ENCODE results near the gene UBTD2. TPM values are rescaled to one million over a fixed set of nuclear protein-coding genes. Genes with fewer than 3 reads are reported as not detected.

Gene UBTD2
- total and polyA plus RNA-seq, 2 donors (not counting 1 experiment from before 2014, with no cell fraction given) = 1.4 to 9.2 TPM

DNA sequence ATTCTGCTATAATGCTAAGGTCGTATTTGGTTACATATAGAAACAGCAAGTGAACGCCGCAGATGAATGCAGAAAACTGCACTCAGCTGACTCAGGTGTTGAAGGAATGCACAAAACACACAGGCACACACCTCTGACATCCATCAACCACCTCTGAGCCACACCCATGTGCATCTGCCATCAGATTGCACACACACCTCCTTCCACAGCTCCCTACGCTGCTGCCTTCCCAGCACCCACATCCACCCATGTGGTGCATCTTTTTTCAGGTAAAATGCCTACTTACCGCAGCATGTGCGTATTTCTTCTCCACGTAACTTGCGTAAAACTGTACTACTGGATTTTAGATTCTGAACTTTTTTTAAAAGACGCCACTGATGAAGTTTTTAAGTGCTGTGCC lies 102.6 kb downstream of the UBTD2 start:
- 89% methylated on average over 5 of the region's 9 CpGs for WGBS (ENCODE audit: insufficient coverage)
- Mint-ChIP-seq H3K27ac (peak overlapping the region; percentile 96), H3K27me3 (no peaks in the 10 kb centered on the region), H3K4me3 (peak overlapping the region; percentile 26), H3K4me1 (peaks cover 83% of the 10 kb centered on the region), H3K9me3 (ENCODE audit: insufficient read depth) (no peaks in the 10 kb centered on the region)
- peaks cover 100% of the 10 kb centered on the region for H3K79me2 ChIP-seq (ENCODE audit: control insufficient read depth, insufficient read depth, low read length)
- H3K36me3 ChIP-seq (replicated peaks in 1 of 2; ENCODE audit: control extremely low read depth in 1 of 2, control insufficient read depth in 1 of 2, extremely low read depth in 1 of 2, insufficient read depth in 2 of 2, low read length in 1 of 2) = peaks cover 0 to 31% of the 10 kb centered on the region in 2 experiments
- TF ChIP-seq, protein P1, sequence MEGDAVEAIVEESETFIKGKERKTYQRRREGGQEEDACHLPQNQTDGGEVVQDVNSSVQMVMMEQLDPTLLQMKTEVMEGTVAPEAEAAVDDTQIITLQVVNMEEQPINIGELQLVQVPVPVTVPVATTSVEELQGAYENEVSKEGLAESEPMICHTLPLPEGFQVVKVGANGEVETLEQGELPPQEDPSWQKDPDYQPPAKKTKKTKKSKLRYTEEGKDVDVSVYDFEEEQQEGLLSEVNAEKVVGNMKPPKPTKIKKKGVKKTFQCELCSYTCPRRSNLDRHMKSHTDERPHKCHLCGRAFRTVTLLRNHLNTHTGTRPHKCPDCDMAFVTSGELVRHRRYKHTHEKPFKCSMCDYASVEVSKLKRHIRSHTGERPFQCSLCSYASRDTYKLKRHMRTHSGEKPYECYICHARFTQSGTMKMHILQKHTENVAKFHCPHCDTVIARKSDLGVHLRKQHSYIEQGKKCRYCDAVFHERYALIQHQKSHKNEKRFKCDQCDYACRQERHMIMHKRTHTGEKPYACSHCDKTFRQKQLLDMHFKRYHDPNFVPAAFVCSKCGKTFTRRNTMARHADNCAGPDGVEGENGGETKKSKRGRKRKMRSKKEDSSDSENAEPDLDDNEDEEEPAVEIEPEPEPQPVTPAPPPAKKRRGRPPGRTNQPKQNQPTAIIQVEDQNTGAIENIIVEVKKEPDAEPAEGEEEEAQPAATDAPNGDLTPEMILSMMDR (IDR thresholded peaks at IDR 0.05) = no peak
- TF ChIP-seq EZH2 (IDR thresholded peaks at IDR 0.05; ENCODE audit: borderline replicate concordance, insufficient read depth, low read depth, low read length, poor library complexity, severe bottlenecking) = no peak
- H3K27me3 ChIP-seq (replicated peaks in 1 of 4; ENCODE audit: control extremely low read depth in 1 of 4, control insufficient read depth in 3 of 4, insufficient read depth in 4 of 4, low read length in 3 of 4) = no peaks in the 10 kb centered on the region
- H3K4me2 ChIP-seq (replicated peaks; ENCODE audit: low read depth, low read length, poor library complexity, severe bottlenecking) = peak overlapping the region; percentile 31
- H4K20me1 ChIP-seq (ENCODE audit: control insufficient read depth, insufficient read depth, low read length, poor library complexity, severe bottlenecking) = peaks cover 13% of the 10 kb centered on the region
- no peak overlapping the region for H2AFZ ChIP-seq (ENCODE audit: insufficient read depth, low read depth, low read length, poor library complexity, severe bottlenecking)
- ChIA-PET POLR2A (interaction anchor here (0.7 kb wide), 1 partner anchor 9 kb away, joined by 6 read pairs; no protein-coding TSS in a partner anchor), CTCF (no interaction called here)
- H3K4me1 ChIP-seq (ENCODE audit: control insufficient read depth in 2 of 2, insufficient read depth in 2 of 2, low read length in 2 of 2) = peaks cover 83 to 99% of the 10 kb centered on the region in 2 donors
- no peak for DNase-seq
- ATAC-seq (ENCODE audit: low read depth) = no peak
- intact Hi-C loops (cut with micrococcal nuclease) = loop anchor here (10.0 kb wide), 1 partner anchor 1434 kb away; the partner anchor contains the start of gene BOD1
- peak overlapping the region; percentile 38 to 98 for H3K27ac ChIP-seq (ENCODE audit: low read length in 2 of 2)
- no peaks in the 10 kb centered on the region for H3K9me3 ChIP-seq (ENCODE audit: control extremely low read depth in 1 of 3, control insufficient read depth in 2 of 3, insufficient read depth in 1 of 3, low read length in 2 of 3)
- H3K9ac ChIP-seq (ENCODE audit: low read length) = peak overlapping the region; percentile 20
- H3K4me3 ChIP-seq (ENCODE audit: control extremely low read depth in 1 of 5, extremely low read depth in 1 of 5, insufficient read depth in 1 of 5, low read depth in 2 of 5, low read length in 4 of 5) = no peak overlapping the region

All from B cell (primary cell).